Measurements from ENCODE around the gene MT1E.

DNA sequence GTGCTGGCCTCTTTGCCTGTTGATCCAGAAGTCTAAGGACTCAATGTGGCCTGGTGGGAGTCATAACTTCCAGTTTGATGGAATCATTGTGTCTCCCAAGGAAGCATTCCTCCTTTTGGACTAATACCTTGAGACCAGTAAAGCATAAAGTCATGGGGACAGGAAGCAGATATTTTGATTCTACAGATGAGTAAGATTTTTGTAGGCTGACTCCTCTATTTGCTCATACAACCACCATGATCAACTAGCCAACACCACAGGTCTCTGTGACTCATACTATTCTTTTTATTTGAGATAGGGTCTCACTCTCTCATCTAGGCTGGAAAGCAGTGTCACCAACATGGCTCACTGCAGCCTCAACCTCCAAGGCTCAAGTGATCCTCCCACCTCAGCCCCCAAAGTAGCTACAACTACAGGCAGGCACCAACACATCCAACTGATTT, 11.0 kb upstream of the MT1E start:
- TF ChIP-seq, protein P1, sequence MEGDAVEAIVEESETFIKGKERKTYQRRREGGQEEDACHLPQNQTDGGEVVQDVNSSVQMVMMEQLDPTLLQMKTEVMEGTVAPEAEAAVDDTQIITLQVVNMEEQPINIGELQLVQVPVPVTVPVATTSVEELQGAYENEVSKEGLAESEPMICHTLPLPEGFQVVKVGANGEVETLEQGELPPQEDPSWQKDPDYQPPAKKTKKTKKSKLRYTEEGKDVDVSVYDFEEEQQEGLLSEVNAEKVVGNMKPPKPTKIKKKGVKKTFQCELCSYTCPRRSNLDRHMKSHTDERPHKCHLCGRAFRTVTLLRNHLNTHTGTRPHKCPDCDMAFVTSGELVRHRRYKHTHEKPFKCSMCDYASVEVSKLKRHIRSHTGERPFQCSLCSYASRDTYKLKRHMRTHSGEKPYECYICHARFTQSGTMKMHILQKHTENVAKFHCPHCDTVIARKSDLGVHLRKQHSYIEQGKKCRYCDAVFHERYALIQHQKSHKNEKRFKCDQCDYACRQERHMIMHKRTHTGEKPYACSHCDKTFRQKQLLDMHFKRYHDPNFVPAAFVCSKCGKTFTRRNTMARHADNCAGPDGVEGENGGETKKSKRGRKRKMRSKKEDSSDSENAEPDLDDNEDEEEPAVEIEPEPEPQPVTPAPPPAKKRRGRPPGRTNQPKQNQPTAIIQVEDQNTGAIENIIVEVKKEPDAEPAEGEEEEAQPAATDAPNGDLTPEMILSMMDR (IDR thresholded peaks at IDR 0.05) = no peak
- TF ChIP-seq POLR2A (IDR thresholded peaks at IDR 0.05) = no peak
